Liver (tissue), 9 donors: ENCODE measurements around the gene LEAP2. TPM values are rescaled to one million over a fixed set of nuclear protein-coding genes. Genes with fewer than 3 reads are reported as not detected.

ENCODE experiments used
- DNase-seq: peaks from one replicate; pipeline ENCODE4 v3.0.0-alpha.2; 2017; ENCODE audit warnings: low spot score
- H3K27ac ChIP-seq, 2 donors: one replicate each; pipeline ENCODE4 v1.7.0; 2013; ENCODE audit warnings: inconsistent platforms in 2 of 2, low read length in 2 of 2, control low read depth in 1 of 2, low read depth in 1 of 2, mild to moderate bottlenecking in 1 of 2
- H3K27me3 ChIP-seq, 4 donors: one replicate each; pipeline versions ENCODE4 v1.6.1 to v1.7.0; 2013; ENCODE audit warnings: low read length in 3 of 4, inconsistent platforms in 1 of 4, mild to moderate bottlenecking in 1 of 4, moderate library complexity in 1 of 4; ENCODE audit not compliant: control insufficient read depth in 4 of 4, insufficient read depth in 4 of 4
- H3K36me3 ChIP-seq, 4 donors: one replicate each; pipeline versions ENCODE4 v1.6.1 to v1.7.0; 2013; ENCODE audit warnings: low read length in 3 of 4, mild to moderate bottlenecking in 3 of 4, low read depth in 1 of 4, moderate library complexity in 1 of 4; ENCODE audit not compliant: control insufficient read depth in 4 of 4, insufficient read depth in 3 of 4
- H3K4me1 ChIP-seq, 4 donors: one replicate each; pipeline versions ENCODE4 v1.6.1 to v1.7.0; 2013; ENCODE audit warnings: low read length in 3 of 4, mild to moderate bottlenecking in 3 of 4, moderate library complexity in 1 of 4; ENCODE audit not compliant: control insufficient read depth in 4 of 4, insufficient read depth in 4 of 4
- H3K4me3 ChIP-seq, 3 donors: one replicate each; pipeline versions ENCODE4 v1.6.1 to v1.7.0; 2013; ENCODE audit warnings: low read length in 3 of 3, control low read depth in 1 of 3, low read depth in 1 of 3, mild to moderate bottlenecking in 1 of 3
- H3K9ac ChIP-seq, 2 donors: one replicate each; pipeline ENCODE4 v1.7.0; 2013; ENCODE audit warnings: low read length in 2 of 2, mild to moderate bottlenecking in 2 of 2, moderate library complexity in 2 of 2, control low read depth in 1 of 2, low read depth in 1 of 2
- H3K9me3 ChIP-seq, 4 donors: one replicate each; pipeline versions ENCODE4 v1.6.1 to v1.7.0; 2013; ENCODE audit warnings: low read length in 3 of 4; ENCODE audit not compliant: control insufficient read depth in 4 of 4
- ATF3 ChIP-seq: IDR thresholded peaks from 2 replicates; pipeline ENCODE4 v1.6.1; 2016; ENCODE audit warnings: antibody characterized with exemption
- CTCF ChIP-seq: fragments of 150-350 bp; IDR thresholded peaks from 2 replicates; pipeline ENCODE4 v1.5.1; 2017; ENCODE audit warnings: improper control_type of control experiment, low read depth, low read length; ENCODE audit not compliant: missing input control
- EGR1 ChIP-seq, 2 donors: IDR thresholded peaks; 2 replicates each; pipeline ENCODE4 v1.6.1; 2016 to 2018; ENCODE audit warnings: antibody characterized with exemption in 2 of 2, low read depth in 2 of 2
- FOXA1 ChIP-seq: IDR thresholded peaks from 2 replicates; pipeline ENCODE4 v1.6.1; 2016; ENCODE audit warnings: antibody characterized with exemption
- FOXA2 ChIP-seq: IDR thresholded peaks from 2 replicates; pipeline ENCODE4 v1.6.1; 2016; ENCODE audit warnings: antibody characterized with exemption
- GABPA ChIP-seq, 2 donors: IDR thresholded peaks in 1 of 2; conservative IDR thresholded peaks in 1 of 2; 2 replicates each; pipeline ENCODE4 v1.6.1; 2016; ENCODE audit warnings: antibody characterized with exemption in 2 of 2, mild to moderate bottlenecking in 1 of 2, moderate library complexity in 1 of 2
- HNF4A ChIP-seq, 2 donors: conservative IDR thresholded peaks; 2 replicates each; pipeline ENCODE4 v1.6.1; 2016; ENCODE audit warnings: antibody characterized with exemption in 2 of 2, mild to moderate bottlenecking in 2 of 2
- HNF4G ChIP-seq: IDR thresholded peaks from 2 replicates; pipeline ENCODE4 v1.6.1; 2016; ENCODE audit warnings: antibody characterized with exemption
- JUND ChIP-seq, 2 donors: IDR thresholded peaks; 2 replicates each; pipeline ENCODE4 v1.6.1; 2016; ENCODE audit warnings: antibody characterized with exemption in 2 of 2
- MAX ChIP-seq: IDR thresholded peaks from 2 replicates; pipeline ENCODE4 v1.6.1; 2016; ENCODE audit warnings: antibody characterized with exemption
- NR2F2 ChIP-seq: IDR thresholded peaks from 2 replicates; pipeline ENCODE4 v1.6.1; 2016; ENCODE audit warnings: antibody characterized with exemption
- RAD21 ChIP-seq, 2 donors: IDR thresholded peaks; 2 replicates each; pipeline ENCODE4 v1.6.1; 2016; ENCODE audit warnings: antibody characterized with exemption in 2 of 2, mild to moderate bottlenecking in 2 of 2
- REST ChIP-seq: IDR thresholded peaks from 2 replicates; pipeline ENCODE4 v1.6.1; 2016; ENCODE audit warnings: antibody characterized with exemption, mild to moderate bottlenecking
- RXRA ChIP-seq, 2 donors: IDR thresholded peaks; 2 replicates each; pipeline ENCODE4 v1.6.1; 2017 to 2018; ENCODE audit warnings: antibody characterized with exemption in 2 of 2, mild to moderate bottlenecking in 1 of 2
- SP1 ChIP-seq: IDR thresholded peaks from 2 replicates; pipeline ENCODE4 v1.6.1; 2018; ENCODE audit warnings: antibody characterized with exemption, mild to moderate bottlenecking
- TAF1 ChIP-seq: conservative IDR thresholded peaks from 2 replicates; pipeline ENCODE4 v1.6.1; 2016; ENCODE audit warnings: antibody characterized with exemption, mild to moderate bottlenecking
- YY1 ChIP-seq: IDR thresholded peaks from 2 replicates; pipeline ENCODE4 v1.6.1; 2016; ENCODE audit warnings: antibody characterized with exemption, mild to moderate bottlenecking
- ZBTB33 ChIP-seq: IDR thresholded peaks from 2 replicates; pipeline ENCODE4 v1.6.1; 2016; ENCODE audit warnings: antibody characterized with exemption
- WGBS: extraction: QIAGEN DNeasy Blood & Tissue Kit; methylation state at CpG from one replicate; pipeline ENCODE4 v1.1.7; 2013; 5-methylcytosine and 5-hydroxymethylcytosine counted together
- polyA plus RNA-seq, 2 donors: library from polyadenylated mRNA; stranded (reverse) in 1 of 2; unstranded in 1 of 2; fragments of 200-250 nt in 1 of 2; fragments of >200 nt in 1 of 2; fragmentation: Nextera tagmentation in 1 of 2; extraction: Ambion mirVana in 1 of 2; gene quantifications; one replicate each; pipeline versions ENCODE4 v1.2.1 to v1.2.3, GENCODE V29; 2013 to 2015
- total RNA-seq, 2 donors: library from RNA; depleted of rRNA; stranded (reverse); fragments of >200 nt; gene quantifications; one replicate each; pipeline ENCODE4 v1.2.3, GENCODE V29; 2014
- donor health status: healthy.
- donor health status: healthy.
- donor health status: healthy.
- donor health status: healthy.
- donor health status: healthy.

LEAP2 gene
- total and polyA plus RNA-seq, 4 donors, result 12.0 to 736 (median 62.4) TPM

GRCh38 chr5:132890817-132891216 lies 17.3 kb downstream of the LEAP2 start:
- H3K9me3 ChIP-seq, result no peaks in the 10 kb centered on the region
- no peak for DNase-seq
- no peaks in the 10 kb centered on the region for H3K4me1 ChIP-seq
- peaks cover 8 to 84% (median 78%) of the 10 kb centered on the region in 4 donors for H3K36me3 ChIP-seq
- H3K4me3 ChIP-seq, result no peak overlapping the region
- WGBS, result 97% methylated on average over 4 of the region's 4 CpGs
- TF ChIP-seq HNF4G (no peak), RAD21 (IDR thresholded peaks at IDR 0.05) (no peak), MAX (no peak), NR2F2 (no peak), TAF1 (no peak), ATF3 (no peak), EGR1 (IDR thresholded peaks at IDR 0.05; ENCODE audit: low read depth in 2 of 2) (no peak), JUND (IDR thresholded peaks at IDR 0.05) (no peak), YY1 (no peak), REST (no peak), HNF4A (conservative IDR thresholded peaks at IDR 0.05) (no peak), ZBTB33 (no peak), SP1 (no peak), CTCF (no peak), GABPA (IDR thresholded peaks at IDR 0.05 in 1 of 2, conservative IDR thresholded peaks at IDR 0.05 in 1 of 2) (no peak), FOXA1 (no peak), FOXA2 (no peak), RXRA (IDR thresholded peaks at IDR 0.05) (no peak)
- H3K27ac ChIP-seq, result no peak overlapping the region
- H3K9ac ChIP-seq, result no peak overlapping the region
- no peaks in the 10 kb centered on the region for H3K27me3 ChIP-seq
